ENCODE measurements around the gene KAT6B.

Gene KAT6B

GRCh38 chr10:75003891-75004290 is 177.5 kb downstream of the KAT6B start:
- TF ChIP-seq, protein P1, sequence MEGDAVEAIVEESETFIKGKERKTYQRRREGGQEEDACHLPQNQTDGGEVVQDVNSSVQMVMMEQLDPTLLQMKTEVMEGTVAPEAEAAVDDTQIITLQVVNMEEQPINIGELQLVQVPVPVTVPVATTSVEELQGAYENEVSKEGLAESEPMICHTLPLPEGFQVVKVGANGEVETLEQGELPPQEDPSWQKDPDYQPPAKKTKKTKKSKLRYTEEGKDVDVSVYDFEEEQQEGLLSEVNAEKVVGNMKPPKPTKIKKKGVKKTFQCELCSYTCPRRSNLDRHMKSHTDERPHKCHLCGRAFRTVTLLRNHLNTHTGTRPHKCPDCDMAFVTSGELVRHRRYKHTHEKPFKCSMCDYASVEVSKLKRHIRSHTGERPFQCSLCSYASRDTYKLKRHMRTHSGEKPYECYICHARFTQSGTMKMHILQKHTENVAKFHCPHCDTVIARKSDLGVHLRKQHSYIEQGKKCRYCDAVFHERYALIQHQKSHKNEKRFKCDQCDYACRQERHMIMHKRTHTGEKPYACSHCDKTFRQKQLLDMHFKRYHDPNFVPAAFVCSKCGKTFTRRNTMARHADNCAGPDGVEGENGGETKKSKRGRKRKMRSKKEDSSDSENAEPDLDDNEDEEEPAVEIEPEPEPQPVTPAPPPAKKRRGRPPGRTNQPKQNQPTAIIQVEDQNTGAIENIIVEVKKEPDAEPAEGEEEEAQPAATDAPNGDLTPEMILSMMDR (IDR thresholded peaks at IDR 0.05; ENCODE audit: low read depth, low read length, missing control alignments) = no peak
- in situ Hi-C loops (cut with HindIII; ENCODE audit: low sequenced_read_pairs) = no loop called here
- DNase-seq (ENCODE audit: low read depth) = no peak
- H3K4me3 ChIP-seq (ENCODE audit: low read depth, low read length) = no peak overlapping the region

GRCh38 chr10:75007646-75008045 is 181.2 kb downstream of the KAT6B start:
- TF ChIP-seq, protein P1 (IDR thresholded peaks at IDR 0.05; ENCODE audit: low read depth, low read length, missing control alignments) = no peak
- no peak overlapping the region for H3K4me3 ChIP-seq (ENCODE audit: low read depth, low read length)
- in situ Hi-C loops (cut with HindIII; ENCODE audit: low sequenced_read_pairs) = no loop called here
- DNase-seq (ENCODE audit: low read depth) = no peak

DNA sequence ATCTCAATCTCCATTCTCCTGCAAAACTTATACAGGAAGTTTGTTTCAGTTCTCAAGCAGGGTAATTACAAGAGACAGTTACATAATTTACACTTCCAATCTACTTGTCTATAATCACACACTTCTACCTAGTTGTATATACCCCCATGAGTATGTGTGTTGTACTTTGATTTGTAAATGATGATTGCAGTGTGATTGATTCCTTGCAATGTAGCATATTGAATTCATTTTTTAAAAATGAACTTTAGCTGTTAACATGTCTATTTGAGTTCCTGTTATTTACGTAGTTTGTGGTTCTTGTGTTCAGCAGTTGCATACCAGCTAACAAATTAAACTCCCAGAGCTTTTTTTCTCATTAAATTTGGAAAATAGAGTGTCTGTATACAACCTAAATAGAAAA is 182.6 kb downstream of the KAT6B start:
- H3K4me3 ChIP-seq (ENCODE audit: low read depth, low read length) = no peak overlapping the region

DNA sequence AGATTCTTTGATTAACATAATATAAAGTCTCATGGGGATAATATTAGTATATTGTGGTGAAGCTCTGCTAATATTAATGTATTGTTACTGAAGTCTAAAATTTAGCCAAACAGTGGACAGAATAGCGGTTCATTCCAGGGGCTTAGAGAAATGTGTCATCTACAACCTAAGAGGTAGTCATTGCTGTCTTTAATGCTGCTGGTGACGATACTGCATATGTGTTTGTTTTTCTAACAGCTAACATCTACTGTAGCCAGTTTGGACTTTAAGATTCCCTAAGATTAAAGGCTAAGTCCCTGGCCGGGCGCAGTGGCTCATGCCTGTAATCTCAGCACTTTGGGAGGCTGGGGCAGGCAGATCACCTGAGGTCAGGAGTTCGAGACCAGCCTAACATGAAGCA is 183.0 kb downstream of the KAT6B start:
- TF ChIP-seq, protein P1 (IDR thresholded peaks at IDR 0.05; ENCODE audit: low read depth, low read length, missing control alignments) = no peak
- in situ Hi-C loops (cut with HindIII; ENCODE audit: low sequenced_read_pairs) = no loop called here
- no peak overlapping the region for H3K4me3 ChIP-seq (ENCODE audit: low read depth, low read length)
- no peak for DNase-seq (ENCODE audit: low read depth)

More for the DNA sequence above, 182.6 kb downstream of the KAT6B start:
- in situ Hi-C loops (cut with HindIII; ENCODE audit: low sequenced_read_pairs) = no loop called here
- DNase-seq (ENCODE audit: low read depth) = no peak
- TF ChIP-seq, protein P1 (IDR thresholded peaks at IDR 0.05; ENCODE audit: low read depth, low read length, missing control alignments) = no peak

GRCh38 chr10:75010373-75010772 is 184.0 kb downstream of the KAT6B start:
- TF ChIP-seq, protein P1 (IDR thresholded peaks at IDR 0.05; ENCODE audit: low read depth, low read length, missing control alignments) = no peak
- no peak overlapping the region for H3K4me3 ChIP-seq (ENCODE audit: low read depth, low read length)
- no peak for DNase-seq (ENCODE audit: low read depth)
- in situ Hi-C loops (cut with HindIII; ENCODE audit: low sequenced_read_pairs) = no loop called here

GRCh38 chr10:75011221-75011620 is 184.8 kb downstream of the KAT6B start:
- in situ Hi-C loops (cut with HindIII; ENCODE audit: low sequenced_read_pairs) = no loop called here
- no peak overlapping the region for H3K4me3 ChIP-seq (ENCODE audit: low read depth, low read length)
- no peak for DNase-seq (ENCODE audit: low read depth)
- TF ChIP-seq, protein P1 (IDR thresholded peaks at IDR 0.05; ENCODE audit: low read depth, low read length, missing control alignments) = no peak

DNA sequence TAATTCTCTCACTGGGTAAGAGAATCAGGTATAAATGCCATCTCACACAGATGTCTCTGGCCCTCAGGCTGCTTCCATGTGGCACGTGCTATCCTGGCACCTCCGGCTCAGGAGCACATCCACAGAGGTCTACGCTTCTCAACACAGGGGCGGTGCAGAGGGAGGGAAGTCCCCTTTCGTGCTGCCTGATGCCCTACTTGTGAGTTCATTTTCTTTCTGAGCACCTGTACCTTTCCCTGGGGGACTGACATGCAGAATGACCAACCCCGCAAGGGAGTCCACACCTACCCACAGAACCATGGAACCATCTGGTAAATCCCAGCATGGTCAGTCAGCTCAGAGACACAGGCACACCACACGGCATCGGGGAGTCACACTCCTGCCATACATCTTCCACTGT is 186.1 kb downstream of the KAT6B start:
- H3K4me3 ChIP-seq (ENCODE audit: low read depth, low read length) = no peak overlapping the region
- in situ Hi-C loops (cut with HindIII; ENCODE audit: low sequenced_read_pairs) = no loop called here
- DNase-seq (ENCODE audit: low read depth) = no peak
- TF ChIP-seq, protein P1 (IDR thresholded peaks at IDR 0.05; ENCODE audit: low read depth, low read length, missing control alignments) = no peak

Measured in astrocyte of the cerebellum (primary cell).